ENCODE data around the gene THAP10. TPM values are rescaled to one million over a fixed set of nuclear protein-coding genes. Genes with fewer than 3 reads are reported as not detected.

The THAP10 gene
- 7.7 and 9.4 TPM in 2 replicates for polyA plus RNA-seq (2011; rRNA removed)
- 3.3 and 4.5 TPM in 2 replicates for polyA plus RNA-seq (2012; cell fraction: cytosol; rRNA removed)
- 2.7 and 3.2 TPM in 2 replicates for polyA plus RNA-seq (2012; cell fraction: nucleus; rRNA removed)
- 5.4 to 6.8 TPM (median 6.1 TPM) in 3 replicates for polyA plus RNA-seq (2017; fragmentation: RNase III; extraction: RNeasy Plus Mini Kit Qiagen cat#74134 plus additional on column Dnase treatment)
- 1.4 and 1.6 TPM in 2 replicates for polyA minus RNA-seq (2011; rRNA and poly(A)+ RNA removed)

DNA sequence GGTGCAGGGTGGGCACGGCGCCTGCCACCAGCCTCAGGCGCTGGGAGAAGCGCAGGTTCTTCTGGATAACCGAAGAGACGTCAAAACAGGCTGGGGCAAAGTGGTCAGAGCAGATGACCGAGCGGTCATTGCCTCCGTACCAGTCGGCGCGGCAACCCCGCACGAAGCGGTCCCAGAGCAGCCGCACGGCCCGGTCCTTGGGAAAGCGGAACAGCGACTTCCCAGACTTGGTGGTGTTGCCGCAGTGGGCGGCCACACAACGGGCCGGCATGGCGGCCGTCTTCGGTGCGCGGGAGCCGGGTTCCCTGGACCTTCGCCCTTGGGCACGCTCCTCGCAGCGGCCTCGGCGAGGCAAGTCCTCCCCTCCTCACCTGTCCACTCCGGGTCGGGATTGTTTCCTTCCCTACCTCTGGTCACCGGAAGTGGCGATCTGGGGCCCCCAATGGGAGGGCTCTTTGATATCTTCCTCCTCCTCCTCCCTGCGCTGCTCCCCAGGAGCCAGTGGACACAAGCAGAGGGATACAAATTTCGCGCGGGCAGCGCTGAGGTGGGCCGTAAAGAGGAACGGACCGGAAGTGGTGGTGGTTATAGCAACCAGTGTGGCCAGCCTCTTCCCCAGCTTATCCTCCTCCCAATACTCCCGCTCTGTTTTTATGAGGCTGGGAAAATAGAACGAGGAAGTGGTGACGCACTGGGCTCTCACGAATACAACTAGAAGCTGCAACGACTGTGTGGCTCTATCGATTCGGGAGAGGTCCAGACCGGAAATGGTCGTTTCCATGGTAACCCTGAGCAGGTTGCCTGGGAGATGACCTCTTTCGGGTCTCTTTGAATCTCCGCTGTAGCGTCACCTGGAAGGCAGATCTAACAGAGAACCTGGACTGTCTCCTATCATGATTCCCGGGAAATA is at the start of gene THAP10, which contains the start of gene LRRC49:
Gene THAP10, minus strand, starts transcription at position 432 of the 910 bp plus-strand sequence. Its CDS starts 161 bp downstream, at position 271.
Gene LRRC49, plus strand, starts transcription at position 825 of the 910 bp plus-strand sequence. Its CDS starts 69 bp downstream, at position 894.
- ChIA-PET POLR2A (no interaction called here), CTCF (interaction anchor here (0.6 to 2.9 kb wide), 23 partner anchors 7 to 861 kb away, joined by 3 to 12 read pairs (median 3); no protein-coding TSS in a partner anchor)
- H3K9me3 ChIP-seq, result no peaks in the 10 kb centered on the region
- DNase-seq (ENCODE audit: low read depth in 1 of 2, low spot score in 1 of 2), result peak; percentile 80 to 98
- peak within 1 kb of the TSS; percentile 89 for H3K4me2 ChIP-seq
- WGBS (ENCODE audit: missing lambda C conversion rate), result under 1% methylated on average over 61 of the region's 61 CpGs
- peak within 1 kb of the TSS; percentile 73 for H3K4me3 ChIP-seq
- H3K4me1 ChIP-seq, result peaks cover 12% of the 10 kb centered on the region
- H3K27ac ChIP-seq, result peak within 1 kb of the TSS; percentile 85 to 91
- FAIRE-seq, result peak; percentile 91
- peak; percentile 98 to 99 for ATAC-seq
- no peak for TF ChIP-seq TP53 (CRISPR knock-in tag; IDR thresholded peaks at IDR 0.05)
- no peak for TF ChIP-seq JUNB (IDR thresholded peaks at IDR 0.05)
- TF ChIP-seq FOXS1 (CRISPR knock-in tag; IDR thresholded peaks at IDR 0.05), result no peak
- TF ChIP-seq EHMT2 (IDR thresholded peaks at IDR 0.05; ENCODE audit: low read depth), result no peak
- no peak for TF ChIP-seq ESRRA (IDR thresholded peaks at IDR 0.05; ENCODE audit: borderline replicate concordance, low read length)
- TF ChIP-seq NFE2L2 (conservative IDR thresholded peaks at IDR 0.05; ENCODE audit: low read length), result no peak
- no peak for TF ChIP-seq FOSL2 (IDR thresholded peaks at IDR 0.05)
- TF ChIP-seq FOSL2 (CRISPR knock-in tag; IDR thresholded peaks at IDR 0.05), result no peak
- no peak for TF ChIP-seq USF2 (IDR thresholded peaks at IDR 0.05)
- TF ChIP-seq, protein P1, sequence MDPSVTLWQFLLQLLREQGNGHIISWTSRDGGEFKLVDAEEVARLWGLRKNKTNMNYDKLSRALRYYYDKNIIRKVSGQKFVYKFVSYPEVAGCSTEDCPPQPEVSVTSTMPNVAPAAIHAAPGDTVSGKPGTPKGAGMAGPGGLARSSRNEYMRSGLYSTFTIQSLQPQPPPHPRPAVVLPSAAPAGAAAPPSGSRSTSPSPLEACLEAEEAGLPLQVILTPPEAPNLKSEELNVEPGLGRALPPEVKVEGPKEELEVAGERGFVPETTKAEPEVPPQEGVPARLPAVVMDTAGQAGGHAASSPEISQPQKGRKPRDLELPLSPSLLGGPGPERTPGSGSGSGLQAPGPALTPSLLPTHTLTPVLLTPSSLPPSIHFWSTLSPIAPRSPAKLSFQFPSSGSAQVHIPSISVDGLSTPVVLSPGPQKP (IDR thresholded peaks at IDR 0.05; ENCODE audit: low read depth, low read length), result 0 out of 2 replicates have a peak, but pooled peaks have one; percentile 42
- no peak; the same call in 1 of the 2 replicates for TF ChIP-seq MAZ (IDR thresholded peaks at IDR 0.05; ENCODE audit: borderline replicate concordance, low read depth, low read length)
- TF ChIP-seq NPAS2 (CRISPR knock-in tag; IDR thresholded peaks at IDR 0.05; ENCODE audit: borderline replicate concordance), result no peak
- no peak for TF ChIP-seq FOSB (CRISPR knock-in tag; IDR thresholded peaks at IDR 0.05)
- TF ChIP-seq MAFK (IDR thresholded peaks at IDR 0.05; ENCODE audit: partially characterized antibody), result no peak
- no peak for TF ChIP-seq NR3C1 (IDR thresholded peaks at IDR 0.05)
- TF ChIP-seq, protein P2, sequence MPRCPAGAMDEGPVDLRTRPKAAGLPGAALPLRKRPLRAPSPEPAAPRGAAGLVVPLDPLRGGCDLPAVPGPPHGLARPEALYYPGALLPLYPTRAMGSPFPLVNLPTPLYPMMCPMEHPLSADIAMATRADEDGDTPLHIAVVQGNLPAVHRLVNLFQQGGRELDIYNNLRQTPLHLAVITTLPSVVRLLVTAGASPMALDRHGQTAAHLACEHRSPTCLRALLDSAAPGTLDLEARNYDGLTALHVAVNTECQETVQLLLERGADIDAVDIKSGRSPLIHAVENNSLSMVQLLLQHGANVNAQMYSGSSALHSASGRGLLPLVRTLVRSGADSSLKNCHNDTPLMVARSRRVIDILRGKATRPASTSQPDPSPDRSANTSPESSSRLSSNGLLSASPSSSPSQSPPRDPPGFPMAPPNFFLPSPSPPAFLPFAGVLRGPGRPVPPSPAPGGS (IDR thresholded peaks at IDR 0.05), result peak; percentile 57; the same call in 2 of the 3 replicates
- TF ChIP-seq TFCP2L1 (CRISPR knock-in tag; IDR thresholded peaks at IDR 0.05), result no peak
- TF ChIP-seq HOXB5 (CRISPR knock-in tag; IDR thresholded peaks at IDR 0.05), result peak; percentile 68
- TF ChIP-seq, protein P3, sequence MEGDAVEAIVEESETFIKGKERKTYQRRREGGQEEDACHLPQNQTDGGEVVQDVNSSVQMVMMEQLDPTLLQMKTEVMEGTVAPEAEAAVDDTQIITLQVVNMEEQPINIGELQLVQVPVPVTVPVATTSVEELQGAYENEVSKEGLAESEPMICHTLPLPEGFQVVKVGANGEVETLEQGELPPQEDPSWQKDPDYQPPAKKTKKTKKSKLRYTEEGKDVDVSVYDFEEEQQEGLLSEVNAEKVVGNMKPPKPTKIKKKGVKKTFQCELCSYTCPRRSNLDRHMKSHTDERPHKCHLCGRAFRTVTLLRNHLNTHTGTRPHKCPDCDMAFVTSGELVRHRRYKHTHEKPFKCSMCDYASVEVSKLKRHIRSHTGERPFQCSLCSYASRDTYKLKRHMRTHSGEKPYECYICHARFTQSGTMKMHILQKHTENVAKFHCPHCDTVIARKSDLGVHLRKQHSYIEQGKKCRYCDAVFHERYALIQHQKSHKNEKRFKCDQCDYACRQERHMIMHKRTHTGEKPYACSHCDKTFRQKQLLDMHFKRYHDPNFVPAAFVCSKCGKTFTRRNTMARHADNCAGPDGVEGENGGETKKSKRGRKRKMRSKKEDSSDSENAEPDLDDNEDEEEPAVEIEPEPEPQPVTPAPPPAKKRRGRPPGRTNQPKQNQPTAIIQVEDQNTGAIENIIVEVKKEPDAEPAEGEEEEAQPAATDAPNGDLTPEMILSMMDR (IDR thresholded peaks at IDR 0.05), result no peak
- 0 out of 2 replicates have a peak, but pooled peaks have one; percentile 39 for TF ChIP-seq HOXB13 (CRISPR knock-in tag; IDR thresholded peaks at IDR 0.05; ENCODE audit: low read depth)
- TF ChIP-seq CHD4 (IDR thresholded peaks at IDR 0.05; ENCODE audit: borderline replicate concordance), result no peak
- no peak for TF ChIP-seq RCOR1 (IDR thresholded peaks at IDR 0.05; ENCODE audit: low read depth, low read length)
- no peak for TF ChIP-seq ZFP36 (IDR thresholded peaks at IDR 0.05; ENCODE audit: borderline replicate concordance, partially characterized antibody)
- no peak for TF ChIP-seq SREBF2 (IDR thresholded peaks at IDR 0.05)
- no peak for TF ChIP-seq CBX2 (IDR thresholded peaks at IDR 0.05; ENCODE audit: borderline replicate concordance, low read depth)
- TF ChIP-seq JUN (IDR thresholded peaks at IDR 0.05), result peak in 1 of 2 experiments; percentile 68; a peak in 4 of 5 replicates
- TF ChIP-seq POLR2A (IDR thresholded peaks at IDR 0.05; ENCODE audit: low read length), result peak; percentile 58
- no peak for TF ChIP-seq ZNF302 (CRISPR knock-in tag; IDR thresholded peaks at IDR 0.05)
- TF ChIP-seq, protein P4, sequence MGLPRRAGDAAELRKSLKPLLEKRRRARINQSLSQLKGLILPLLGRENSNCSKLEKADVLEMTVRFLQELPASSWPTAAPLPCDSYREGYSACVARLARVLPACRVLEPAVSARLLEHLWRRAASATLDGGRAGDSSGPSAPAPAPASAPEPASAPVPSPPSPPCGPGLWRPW (IDR thresholded peaks at IDR 0.05), result no peak
- TF ChIP-seq ZSCAN20 (CRISPR knock-in tag; IDR thresholded peaks at IDR 0.05), result no peak
- TF ChIP-seq HEYL (CRISPR knock-in tag; IDR thresholded peaks at IDR 0.05), result no peak
- TF ChIP-seq PHF8 (IDR thresholded peaks at IDR 0.05; ENCODE audit: borderline replicate concordance, low read depth), result peak; percentile 54; the same call in 1 of the 2 replicates
- peak; percentile 48; the same call in 1 of the 2 replicates for TF ChIP-seq EHF (CRISPR knock-in tag; IDR thresholded peaks at IDR 0.05)
- no peak for TF ChIP-seq HOXA7 (CRISPR knock-in tag; IDR thresholded peaks at IDR 0.05)
- no peak for TF ChIP-seq RARB (CRISPR knock-in tag; IDR thresholded peaks at IDR 0.05)
- no peak for TF ChIP-seq CHD2 (IDR thresholded peaks at IDR 0.05; ENCODE audit: low read length, partially characterized antibody)

All from A549 (cell line).